C4-2B (cell line): Measurements from ENCODE around the gene CATSPERE.

Experiments
- CTCF ChIP-seq: fragments of 450-650 bp; conservative IDR thresholded peaks from 2 replicates; pipeline ENCODE4 v1.5.1; 2017; ENCODE audit warnings: mild to moderate bottlenecking
- ZFX ChIP-seq: fragments of 450-650 bp; IDR thresholded peaks from 2 replicates; pipeline ENCODE4 v1.6.1; 2017

- TF ChIP-seq CTCF = no peak
- TF ChIP-seq ZFX = no peak
These were observed 54.6 kb downstream of the CATSPERE start for GRCh38 chr1:244515680-244516079.
